KMS-11 (cell line): ENCODE results near the gene VCL.

Experiments
- H2AFZ ChIP-seq: fragments of 200-600 bp; sonication (generic); 2 replicates; pipeline ENCODE4 v1.6.1; 2016; ENCODE audit warnings: antibody characterized with exemption, mixed run types, low read depth
- H3K27ac ChIP-seq: fragments of 200-600 bp; sonication (generic); 2 replicates; pipeline ENCODE4 v1.6.1; 2016; ENCODE audit warnings: mild to moderate bottlenecking, mixed run types
- H3K27me3 ChIP-seq: fragments of 200-600 bp; sonication (generic); 2 replicates; pipeline ENCODE4 v1.6.1; 2017; ENCODE audit warnings: mild to moderate bottlenecking, low read depth, mixed run types, moderate library complexity; ENCODE audit not compliant: insufficient read depth
- H3K36me3 ChIP-seq: fragments of 200-600 bp; sonication (generic); 2 replicates; pipeline ENCODE4 v1.6.1; 2017; ENCODE audit warnings: mild to moderate bottlenecking, mixed run types; ENCODE audit not compliant: insufficient read depth
- H3K4me1 ChIP-seq: fragments of 200-600 bp; sonication (generic); 2 replicates; pipeline ENCODE4 v1.6.1; 2016; ENCODE audit warnings: mild to moderate bottlenecking, low read depth, mixed run types; ENCODE audit not compliant: poor library complexity, severe bottlenecking
- H3K4me2 ChIP-seq: fragments of 200-600 bp; sonication (generic); 2 replicates; pipeline ENCODE4 v1.7.0; 2016; ENCODE audit warnings: mild to moderate bottlenecking, mixed run types
- H3K4me3 ChIP-seq: fragments of 200-600 bp; sonication (generic); IDR thresholded peaks from 2 replicates; pipeline ENCODE4 v1.6.1; 2017; ENCODE audit warnings: low read depth, low read length, mixed read lengths; ENCODE audit not compliant: insufficient read depth
- H3K79me2 ChIP-seq: fragments of 200-600 bp; sonication (generic); 2 replicates; pipeline ENCODE4 v1.6.1; 2016; ENCODE audit warnings: low read depth, mixed run types; ENCODE audit not compliant: insufficient read depth
- H3K9ac ChIP-seq: fragments of 200-600 bp; sonication (generic); 2 replicates; pipeline ENCODE4 v1.6.1; 2016; ENCODE audit warnings: mild to moderate bottlenecking, mixed run types
- H4K20me1 ChIP-seq: fragments of 200-600 bp; sonication (generic); 2 replicates; pipeline ENCODE4 v1.6.1; 2016; ENCODE audit warnings: mild to moderate bottlenecking, mixed run types; ENCODE audit not compliant: insufficient read depth
- TF ChIP-seq, protein P1 (sequence below): fragments of 200-600 bp; sonication (generic); conservative IDR thresholded peaks from 2 replicates; pipeline ENCODE4 v1.6.1; 2017; ENCODE audit warnings: low read depth, mild to moderate bottlenecking, antibody characterized with exemption, low read length, moderate library complexity, mixed read lengths

VCL gene

GRCh38 chr10:74150204-74150989 is 152.5 kb downstream of the VCL start, which contains the start of gene AP3M1:
Gene AP3M1, minus strand, starts transcription at chr10:74150828. Its CDS starts 12,449 bp downstream, at chr10:74138379.
- H3K4me3 ChIP-seq: peak within 1 kb of the TSS; percentile 25
- H3K4me2 ChIP-seq: peak within 1 kb of the TSS; percentile 96
- H3K36me3 ChIP-seq: no peaks in the 10 kb centered on the region
- H4K20me1 ChIP-seq: 0 out of 2 replicates have a peak, but pooled peaks cover 6% of the 10 kb centered on the region
- peaks cover 30% of the 10 kb centered on the region for H3K4me1 ChIP-seq
- peak within 1 kb of the TSS; percentile 82 for H3K9ac ChIP-seq
- peak within 1 kb of the TSS; percentile 63 for H2AFZ ChIP-seq
- H3K27me3 ChIP-seq: no peaks in the 10 kb centered on the region
- H3K27ac ChIP-seq: peak within 1 kb of the TSS; percentile 74
- TF ChIP-seq, protein P1, sequence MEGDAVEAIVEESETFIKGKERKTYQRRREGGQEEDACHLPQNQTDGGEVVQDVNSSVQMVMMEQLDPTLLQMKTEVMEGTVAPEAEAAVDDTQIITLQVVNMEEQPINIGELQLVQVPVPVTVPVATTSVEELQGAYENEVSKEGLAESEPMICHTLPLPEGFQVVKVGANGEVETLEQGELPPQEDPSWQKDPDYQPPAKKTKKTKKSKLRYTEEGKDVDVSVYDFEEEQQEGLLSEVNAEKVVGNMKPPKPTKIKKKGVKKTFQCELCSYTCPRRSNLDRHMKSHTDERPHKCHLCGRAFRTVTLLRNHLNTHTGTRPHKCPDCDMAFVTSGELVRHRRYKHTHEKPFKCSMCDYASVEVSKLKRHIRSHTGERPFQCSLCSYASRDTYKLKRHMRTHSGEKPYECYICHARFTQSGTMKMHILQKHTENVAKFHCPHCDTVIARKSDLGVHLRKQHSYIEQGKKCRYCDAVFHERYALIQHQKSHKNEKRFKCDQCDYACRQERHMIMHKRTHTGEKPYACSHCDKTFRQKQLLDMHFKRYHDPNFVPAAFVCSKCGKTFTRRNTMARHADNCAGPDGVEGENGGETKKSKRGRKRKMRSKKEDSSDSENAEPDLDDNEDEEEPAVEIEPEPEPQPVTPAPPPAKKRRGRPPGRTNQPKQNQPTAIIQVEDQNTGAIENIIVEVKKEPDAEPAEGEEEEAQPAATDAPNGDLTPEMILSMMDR: no peak
- H3K79me2 ChIP-seq: peaks cover 81% of the 10 kb centered on the region

- peak within 1 kb of the TSS; percentile 82 for H3K9ac ChIP-seq
- peak within 1 kb of the TSS; percentile 96 for H3K4me2 ChIP-seq
- H3K27ac ChIP-seq: peak within 1 kb of the TSS; percentile 74
- peak within 1 kb of the TSS; percentile 25 for H3K4me3 ChIP-seq
- TF ChIP-seq, protein P1: no peak
- H3K36me3 ChIP-seq: no peaks in the 10 kb centered on the region
- peak within 1 kb of the TSS; percentile 63 for H2AFZ ChIP-seq
- peaks cover 38% of the 10 kb centered on the region for H3K4me1 ChIP-seq
- H4K20me1 ChIP-seq: 0 out of 2 replicates have a peak, but pooled peaks cover 6% of the 10 kb centered on the region
- peaks cover 83% of the 10 kb centered on the region for H3K79me2 ChIP-seq
- H3K27me3 ChIP-seq: no peaks in the 10 kb centered on the region
Observed at GRCh38 chr10:74150990-74151878, 153.3 kb downstream of the VCL start, which contains the start of gene ADK. Gene ADK, plus strand, starts transcription at chr10:74151221. Its CDS starts 58 bp downstream, at chr10:74151279.

DNA sequence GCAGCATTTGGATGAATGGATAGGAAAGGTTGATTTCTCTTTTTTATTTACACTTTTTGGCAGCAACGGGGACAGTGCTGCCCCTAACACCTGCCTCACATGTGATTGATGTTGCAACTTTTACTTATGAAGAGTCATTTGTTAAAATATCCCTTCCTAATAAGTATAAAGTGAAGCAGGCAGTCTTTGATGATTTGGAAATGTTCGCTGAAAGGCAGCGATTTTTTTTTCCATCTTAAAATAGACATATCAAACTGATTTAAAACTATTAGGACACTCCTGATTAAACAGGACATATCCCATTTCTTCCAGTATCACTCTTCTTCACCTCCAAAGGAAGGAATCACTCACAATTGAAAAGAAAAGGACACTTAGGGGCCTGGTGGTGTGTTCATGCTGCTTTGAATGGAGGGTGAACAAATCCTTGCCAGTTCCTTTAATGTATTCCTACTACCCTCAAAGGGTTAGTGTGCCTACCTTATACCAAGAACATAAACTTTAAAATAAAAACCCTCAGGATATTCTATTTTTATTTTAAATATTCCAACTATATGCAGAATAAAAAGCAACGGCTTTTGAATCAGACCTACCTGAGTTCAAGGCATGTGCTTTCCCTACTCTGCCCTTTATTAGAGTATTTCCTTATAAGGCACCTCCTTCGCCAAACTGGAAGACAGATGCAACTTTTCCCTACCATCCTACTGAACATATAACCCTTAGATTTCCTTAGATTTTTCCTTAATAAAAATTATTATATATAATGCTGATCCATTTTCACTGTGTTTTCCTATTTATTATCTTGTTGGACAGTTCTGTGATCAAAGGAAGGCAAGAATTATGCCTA is 154.2 kb downstream of the VCL start:
- H3K36me3 ChIP-seq: no peaks in the 10 kb centered on the region
- TF ChIP-seq, protein P1: no peak
- 0 out of 2 replicates have a peak, but pooled peaks cover 6% of the 10 kb centered on the region for H4K20me1 ChIP-seq
- H3K9ac ChIP-seq: peak overlapping the region; percentile 82
- peak overlapping the region; percentile 25 for H3K4me3 ChIP-seq
- H3K79me2 ChIP-seq: peaks cover 76% of the 10 kb centered on the region
- peaks cover 40% of the 10 kb centered on the region for H3K4me1 ChIP-seq
- H3K27ac ChIP-seq: peak overlapping the region; percentile 74; the same call in 1 of the 2 replicates
- peak overlapping the region; percentile 63 for H2AFZ ChIP-seq
- H3K27me3 ChIP-seq: no peaks in the 10 kb centered on the region
- peak overlapping the region; percentile 91 for H3K4me2 ChIP-seq

GRCh38 chr10:74153123-74153522 is 155.2 kb downstream of the VCL start:
- TF ChIP-seq, protein P1: no peak
- no peak overlapping the region for H3K9ac ChIP-seq
- H3K4me3 ChIP-seq: no peak overlapping the region
- H3K4me2 ChIP-seq: peak overlapping the region; percentile 91
- H3K4me1 ChIP-seq: peaks cover 47% of the 10 kb centered on the region
- no peaks in the 10 kb centered on the region for H3K27me3 ChIP-seq
- no peak overlapping the region for H2AFZ ChIP-seq
- no peaks in the 10 kb centered on the region for H3K36me3 ChIP-seq
- 0 out of 2 replicates have a peak, but pooled peaks cover 6% of the 10 kb centered on the region for H4K20me1 ChIP-seq
- peaks cover 66% of the 10 kb centered on the region for H3K79me2 ChIP-seq
- no peak overlapping the region for H3K27ac ChIP-seq
